ENCODE data around the gene FBXO42.

The FBXO42 gene

DNA sequence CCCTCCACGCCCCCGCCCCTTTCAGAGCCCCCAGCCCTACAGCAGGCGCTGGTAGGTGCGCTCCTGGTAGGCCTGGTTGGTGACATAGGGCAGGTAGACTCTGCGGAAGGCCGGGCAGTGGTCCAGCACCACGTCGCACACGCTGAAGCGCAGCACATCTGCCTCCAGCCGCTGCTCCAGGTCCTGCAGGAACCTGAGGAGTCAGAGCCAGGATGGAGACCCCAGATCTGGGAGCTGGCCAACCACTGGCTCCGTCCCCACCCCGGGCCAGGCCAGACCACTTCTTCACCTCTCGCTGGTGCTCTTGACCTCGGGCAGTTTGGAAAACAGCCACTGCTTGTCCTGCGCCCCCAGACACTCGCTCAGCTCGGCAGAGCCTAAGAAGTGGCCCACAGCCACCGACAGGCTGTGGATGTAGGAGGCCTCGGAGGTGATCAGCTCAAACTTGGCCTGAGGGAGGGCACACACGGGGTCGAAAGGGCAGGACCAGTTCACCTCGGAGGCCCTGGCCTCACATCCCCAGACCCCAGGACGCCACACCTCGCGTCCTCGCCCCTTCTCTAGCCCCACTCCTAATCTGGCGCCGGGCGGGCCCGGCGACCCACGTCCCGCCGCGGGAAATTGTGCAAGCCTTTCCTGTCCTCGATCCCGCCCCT, 146.3 kb downstream of the FBXO42 start:
- Histone ChIP-seq H3K36me3 (ENCODE audit: insufficient read depth, low read length) (peaks cover 35% of the 10 kb centered on the region), H3K4me1 (ENCODE audit: insufficient read depth, low read length) (no peaks in the 10 kb centered on the region), H3K4me3 (ENCODE audit: low read length) (peak overlapping the region; percentile 62), H3K9me3 (ENCODE audit: insufficient read depth, low read depth, low read length) (no peaks in the 10 kb centered on the region), H3K27me3 (ENCODE audit: insufficient read depth, low read length) (no peaks in the 10 kb centered on the region), H3K27ac (ENCODE audit: low read depth, low read length) (no peak overlapping the region), H3K9ac (ENCODE audit: low read depth, low read length) (peak overlapping the region; percentile 71)
- 41% methylated on average over 38 of the region's 38 CpGs for WGBS

DNA sequence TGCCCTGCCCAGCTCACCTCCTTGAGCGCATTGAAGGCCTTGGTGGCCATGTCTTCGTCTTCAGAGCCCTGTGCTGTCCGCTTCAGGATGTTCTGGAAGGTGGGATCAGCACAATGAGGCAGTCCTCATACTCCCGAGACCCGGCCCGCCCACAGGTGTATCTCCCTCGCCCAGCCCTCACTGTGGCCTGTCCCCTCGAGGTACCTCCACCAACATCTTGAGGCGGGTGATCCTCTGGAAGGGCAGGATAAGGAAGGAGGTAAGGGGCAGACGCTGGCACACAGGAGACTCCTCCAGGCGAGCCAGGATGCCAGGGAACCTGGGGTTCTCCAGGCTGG, 147.0 kb downstream of the FBXO42 start:
- Histone ChIP-seq H3K27me3 (ENCODE audit: insufficient read depth, low read length) (no peaks in the 10 kb centered on the region), H3K9ac (ENCODE audit: low read depth, low read length) (no peak overlapping the region), H3K27ac (ENCODE audit: low read depth, low read length) (no peak overlapping the region), H3K4me1 (ENCODE audit: insufficient read depth, low read length) (no peaks in the 10 kb centered on the region), H3K9me3 (ENCODE audit: insufficient read depth, low read depth, low read length) (no peaks in the 10 kb centered on the region), H3K4me3 (ENCODE audit: low read length) (no peak overlapping the region), H3K36me3 (ENCODE audit: insufficient read depth, low read length) (peaks cover 35% of the 10 kb centered on the region)
- 86% methylated on average over 11 of the region's 11 CpGs for WGBS

DNA sequence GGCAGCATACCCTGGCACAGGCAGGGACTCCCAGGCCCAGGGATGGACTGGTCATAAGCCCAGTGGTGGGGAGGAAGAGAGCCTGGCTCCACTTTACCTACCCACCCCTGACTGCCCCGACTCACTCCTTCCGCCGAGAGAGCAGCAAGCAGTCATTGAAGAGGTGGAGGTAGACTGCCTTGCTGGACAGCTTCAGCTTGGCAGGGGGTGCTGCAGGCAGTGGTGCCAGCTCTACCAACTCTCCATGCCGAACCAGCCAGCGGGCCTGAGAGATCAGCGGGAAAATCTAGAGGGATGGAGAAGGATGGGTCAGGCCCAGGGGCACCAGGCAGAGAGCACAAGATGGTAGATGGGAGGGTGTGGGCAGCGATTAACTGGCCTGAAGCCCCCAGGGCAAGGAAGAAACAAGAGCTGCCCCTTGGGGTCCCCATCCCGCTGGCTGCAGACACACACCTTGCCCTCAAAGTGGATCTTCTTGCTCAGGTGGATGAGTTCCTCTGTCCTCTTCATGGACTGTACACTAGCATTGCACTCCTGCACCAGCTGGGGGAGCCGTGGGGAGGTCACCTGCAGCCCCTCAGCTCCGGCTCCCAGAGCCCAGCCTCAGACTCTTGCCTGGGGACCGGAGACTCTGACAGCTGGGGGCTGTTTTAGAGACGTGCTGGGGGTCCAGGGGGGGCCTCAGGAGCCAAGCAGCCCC, 147.5 kb downstream of the FBXO42 start:
- no peaks in the 10 kb centered on the region for H3K9me3 ChIP-seq (ENCODE audit: insufficient read depth, low read depth, low read length)
- no peaks in the 10 kb centered on the region for H3K27me3 ChIP-seq (ENCODE audit: insufficient read depth, low read length)
- H3K9ac ChIP-seq (ENCODE audit: low read depth, low read length), result no peak overlapping the region
- H3K36me3 ChIP-seq (ENCODE audit: insufficient read depth, low read length), result peaks cover 38% of the 10 kb centered on the region
- no peaks in the 10 kb centered on the region for H3K4me1 ChIP-seq (ENCODE audit: insufficient read depth, low read length)
- H3K27ac ChIP-seq (ENCODE audit: low read depth, low read length), result no peak overlapping the region
- no peak overlapping the region for H3K4me3 ChIP-seq (ENCODE audit: low read length)
- WGBS, result 78% methylated on average over 12 of the region's 12 CpGs

DNA sequence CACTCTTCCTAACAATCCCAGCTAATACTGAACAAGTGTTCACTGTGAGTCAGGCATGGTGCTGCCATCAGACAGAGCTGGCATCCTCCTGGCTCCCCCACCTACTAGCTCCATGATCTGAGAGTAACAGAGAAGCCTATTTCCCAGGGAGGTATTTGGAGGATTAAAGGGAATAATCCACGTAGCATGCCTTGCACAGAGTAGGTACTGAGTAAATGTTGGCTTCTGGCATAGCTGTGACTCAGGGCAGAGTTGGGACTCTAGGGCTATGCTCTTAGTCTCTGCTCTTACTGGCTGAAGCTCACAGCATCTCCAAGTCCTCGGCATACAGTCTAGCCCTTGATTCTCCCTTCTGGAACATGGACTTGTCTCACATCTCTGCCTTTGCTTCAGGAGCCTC, 148.1 kb downstream of the FBXO42 start:
- H3K27ac ChIP-seq (ENCODE audit: low read depth, low read length), result no peak overlapping the region
- WGBS, result 88% methylated on average over 2 of the region's 2 CpGs
- no peaks in the 10 kb centered on the region for H3K9me3 ChIP-seq (ENCODE audit: insufficient read depth, low read depth, low read length)
- H3K36me3 ChIP-seq (ENCODE audit: insufficient read depth, low read length), result peaks cover 38% of the 10 kb centered on the region
- no peak overlapping the region for H3K4me3 ChIP-seq (ENCODE audit: low read length)
- H3K27me3 ChIP-seq (ENCODE audit: insufficient read depth, low read length), result no peaks in the 10 kb centered on the region
- H3K9ac ChIP-seq (ENCODE audit: low read depth, low read length), result no peak overlapping the region
- no peaks in the 10 kb centered on the region for H3K4me1 ChIP-seq (ENCODE audit: insufficient read depth, low read length)

DNA sequence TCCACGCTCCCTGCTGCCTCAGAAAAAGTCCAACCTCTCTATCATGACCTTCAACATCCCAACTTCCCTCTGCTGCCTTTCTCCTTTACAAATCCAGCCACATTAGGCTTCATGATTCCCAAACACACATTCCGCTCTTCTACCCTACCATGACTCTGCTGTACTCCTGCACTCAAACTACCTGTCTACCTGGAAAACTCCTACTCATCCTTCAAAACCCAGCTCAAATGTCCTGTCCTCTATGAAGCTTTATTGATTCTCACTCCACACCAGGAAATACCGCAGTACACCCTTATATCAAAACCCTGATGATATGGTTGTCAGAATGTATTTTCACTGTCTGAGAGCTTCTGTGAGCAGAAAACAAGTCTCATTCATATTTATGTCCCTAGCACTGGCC, 148.7 kb downstream of the FBXO42 start:
- no peak overlapping the region for H3K27ac ChIP-seq (ENCODE audit: low read depth, low read length)
- H3K9me3 ChIP-seq (ENCODE audit: insufficient read depth, low read depth, low read length), result no peaks in the 10 kb centered on the region
- H3K9ac ChIP-seq (ENCODE audit: low read depth, low read length), result no peak overlapping the region
- H3K27me3 ChIP-seq (ENCODE audit: insufficient read depth, low read length), result no peaks in the 10 kb centered on the region
- WGBS, result 74% methylated on average over 3 of the region's 3 CpGs
- no peaks in the 10 kb centered on the region for H3K4me1 ChIP-seq (ENCODE audit: insufficient read depth, low read length)
- peaks cover 42% of the 10 kb centered on the region for H3K36me3 ChIP-seq (ENCODE audit: insufficient read depth, low read length)
- H3K4me3 ChIP-seq (ENCODE audit: low read length), result no peak overlapping the region

DNA sequence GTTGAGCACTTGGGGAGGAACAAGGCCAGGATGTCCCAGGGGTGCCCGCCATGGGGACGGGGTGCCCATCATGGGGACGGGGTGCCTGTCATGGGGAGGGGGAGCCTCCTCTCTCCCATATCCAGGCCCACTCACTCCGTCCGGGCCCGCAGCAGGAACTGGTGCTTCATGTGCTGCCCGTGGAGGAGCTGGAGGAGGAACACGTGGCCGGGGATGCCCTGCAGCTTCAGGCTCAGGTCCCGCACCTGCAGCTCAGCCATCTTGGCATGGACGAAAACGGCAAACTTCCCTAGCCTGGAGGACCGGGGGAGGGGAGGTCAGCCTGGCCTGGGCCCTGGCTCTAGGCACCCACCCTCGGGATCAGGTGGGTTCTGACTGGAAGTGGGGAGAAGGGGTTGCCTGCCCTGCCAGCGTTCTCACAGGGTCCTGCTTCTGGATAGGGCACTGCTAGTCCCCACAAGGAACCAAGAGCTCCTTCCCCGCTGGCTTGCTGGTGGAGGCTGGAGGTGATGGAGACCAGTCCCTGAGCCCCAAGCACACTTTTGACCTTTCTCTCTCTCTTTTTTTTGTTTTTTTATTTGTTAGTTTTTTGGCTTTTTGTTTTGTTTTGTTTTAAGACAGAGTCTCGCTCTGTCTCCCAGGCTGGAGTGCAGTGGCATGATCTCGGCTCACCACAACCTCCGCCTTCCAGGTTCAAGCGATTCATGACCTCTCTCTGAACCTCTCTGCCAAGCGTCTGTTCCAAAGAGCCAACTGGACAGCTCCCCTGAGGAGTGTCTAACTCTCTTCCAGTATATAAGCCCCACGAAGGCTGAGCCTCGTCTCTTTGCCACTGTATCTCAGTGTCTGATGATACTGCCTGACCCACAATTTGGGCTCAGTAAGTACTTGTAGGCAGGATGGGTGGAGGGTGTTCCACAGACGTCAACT, 149.7 kb downstream of the FBXO42 start:
- 90% methylated on average over 24 of the region's 24 CpGs for WGBS
- no peaks in the 10 kb centered on the region for H3K9me3 ChIP-seq (ENCODE audit: insufficient read depth, low read depth, low read length)
- H3K4me1 ChIP-seq (ENCODE audit: insufficient read depth, low read length), result no peaks in the 10 kb centered on the region
- H3K27me3 ChIP-seq (ENCODE audit: insufficient read depth, low read length), result no peaks in the 10 kb centered on the region
- peaks cover 51% of the 10 kb centered on the region for H3K36me3 ChIP-seq (ENCODE audit: insufficient read depth, low read length)
- no peak overlapping the region for H3K9ac ChIP-seq (ENCODE audit: low read depth, low read length)
- H3K27ac ChIP-seq (ENCODE audit: low read depth, low read length), result no peak overlapping the region
- H3K4me3 ChIP-seq (ENCODE audit: low read length), result no peak overlapping the region

DNA sequence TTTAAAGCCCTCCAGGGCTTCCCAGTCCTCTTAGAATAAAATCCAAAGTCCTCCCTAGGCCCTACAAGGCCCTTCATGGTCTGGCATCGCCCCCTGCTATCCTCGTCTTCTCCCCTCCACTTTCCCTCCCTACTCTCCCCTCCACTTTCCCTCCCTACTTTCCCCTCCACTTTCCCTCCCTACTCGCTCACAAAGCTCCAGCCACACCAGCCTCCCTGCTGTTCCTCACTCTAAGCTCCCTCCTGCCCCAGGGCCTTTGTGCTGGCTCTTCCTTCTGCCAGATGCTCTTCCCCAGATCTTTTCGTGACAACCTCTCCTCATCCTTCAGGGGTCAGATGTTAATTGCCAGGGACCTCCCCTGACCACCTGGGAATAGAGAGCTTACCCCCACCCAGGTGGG, 152.6 kb downstream of the FBXO42 start:
- H3K9ac ChIP-seq (ENCODE audit: low read depth, low read length), result no peak overlapping the region
- no peak overlapping the region for H3K27ac ChIP-seq (ENCODE audit: low read depth, low read length)
- no peak overlapping the region for H3K4me3 ChIP-seq (ENCODE audit: low read length)
- H3K4me1 ChIP-seq (ENCODE audit: insufficient read depth, low read length), result no peaks in the 10 kb centered on the region
- 70% methylated on average over 4 of the region's 4 CpGs for WGBS
- no peaks in the 10 kb centered on the region for H3K27me3 ChIP-seq (ENCODE audit: insufficient read depth, low read length)
- H3K9me3 ChIP-seq (ENCODE audit: insufficient read depth, low read depth, low read length), result no peaks in the 10 kb centered on the region
- H3K36me3 ChIP-seq (ENCODE audit: insufficient read depth, low read length), result peaks cover 52% of the 10 kb centered on the region

DNA sequence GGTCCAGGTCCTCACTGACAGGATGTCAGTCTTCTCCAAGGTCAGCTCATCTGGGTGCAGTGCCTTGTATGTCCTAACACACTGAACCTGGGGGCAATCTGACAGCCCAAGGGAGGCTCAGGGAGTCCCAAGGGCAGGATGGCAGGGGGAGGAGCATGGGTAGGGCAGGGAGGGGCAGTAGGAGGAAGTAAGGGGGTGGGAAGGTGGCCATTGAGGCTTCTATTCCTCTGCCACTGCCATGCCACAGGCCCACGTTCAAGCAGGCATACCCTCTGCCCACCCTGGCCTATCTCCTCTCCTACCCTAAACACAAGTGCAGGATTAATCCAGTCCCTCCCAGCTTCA, 153.2 kb downstream of the FBXO42 start:
- Histone ChIP-seq H3K9me3 (ENCODE audit: insufficient read depth, low read depth, low read length) (no peaks in the 10 kb centered on the region), H3K4me1 (ENCODE audit: insufficient read depth, low read length) (no peaks in the 10 kb centered on the region), H3K9ac (ENCODE audit: low read depth, low read length) (no peak overlapping the region), H3K27me3 (ENCODE audit: insufficient read depth, low read length) (no peaks in the 10 kb centered on the region), H3K4me3 (ENCODE audit: low read length) (no peak overlapping the region), H3K27ac (ENCODE audit: low read depth, low read length) (no peak overlapping the region), H3K36me3 (ENCODE audit: insufficient read depth, low read length) (peaks cover 46% of the 10 kb centered on the region)
- WGBS, result 89% methylated on average over 1 of the region's 1 CpG

DNA sequence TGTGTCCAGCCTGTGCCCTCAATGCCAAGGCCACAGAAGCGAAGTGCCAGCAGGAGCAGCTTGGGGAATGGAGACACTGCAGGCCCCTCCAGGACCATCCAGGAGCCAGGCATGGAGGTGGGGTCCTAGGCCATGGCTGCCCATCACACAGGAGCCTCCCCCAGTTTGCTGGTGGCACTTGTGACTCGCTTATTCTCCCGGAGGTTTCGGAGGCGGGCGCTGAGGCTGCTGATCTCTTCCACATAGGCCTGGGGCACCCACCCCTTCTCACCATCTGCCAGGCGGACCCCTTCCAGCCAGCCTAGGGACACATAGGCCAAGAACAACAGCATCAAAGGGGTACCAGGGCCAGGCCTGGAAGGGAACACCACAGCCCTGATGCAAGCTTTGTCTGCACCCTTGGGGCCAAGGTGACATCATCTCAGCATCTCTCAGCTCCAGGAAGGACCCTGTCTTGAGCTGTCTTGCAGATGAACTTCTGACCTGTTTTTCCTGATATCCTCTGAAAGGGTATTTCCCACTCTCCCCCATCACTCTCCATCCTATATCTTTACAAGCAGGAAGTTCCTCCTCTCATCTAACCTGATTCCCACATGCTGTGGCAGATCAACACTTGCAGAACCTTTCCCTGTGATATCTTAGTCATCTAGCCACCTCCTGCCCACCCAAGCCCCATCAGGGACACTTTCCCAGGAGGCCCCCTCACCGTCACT, 153.7 kb downstream of the FBXO42 start:
- Histone ChIP-seq H3K4me1 (ENCODE audit: insufficient read depth, low read length) (no peaks in the 10 kb centered on the region), H3K9me3 (ENCODE audit: insufficient read depth, low read depth, low read length) (no peaks in the 10 kb centered on the region), H3K4me3 (ENCODE audit: low read length) (no peak overlapping the region), H3K27ac (ENCODE audit: low read depth, low read length) (no peak overlapping the region), H3K36me3 (ENCODE audit: insufficient read depth, low read length) (peaks cover 41% of the 10 kb centered on the region), H3K27me3 (ENCODE audit: insufficient read depth, low read length) (no peaks in the 10 kb centered on the region), H3K9ac (ENCODE audit: low read depth, low read length) (no peak overlapping the region)
- WGBS, result 93% methylated on average over 8 of the region's 8 CpGs

DNA sequence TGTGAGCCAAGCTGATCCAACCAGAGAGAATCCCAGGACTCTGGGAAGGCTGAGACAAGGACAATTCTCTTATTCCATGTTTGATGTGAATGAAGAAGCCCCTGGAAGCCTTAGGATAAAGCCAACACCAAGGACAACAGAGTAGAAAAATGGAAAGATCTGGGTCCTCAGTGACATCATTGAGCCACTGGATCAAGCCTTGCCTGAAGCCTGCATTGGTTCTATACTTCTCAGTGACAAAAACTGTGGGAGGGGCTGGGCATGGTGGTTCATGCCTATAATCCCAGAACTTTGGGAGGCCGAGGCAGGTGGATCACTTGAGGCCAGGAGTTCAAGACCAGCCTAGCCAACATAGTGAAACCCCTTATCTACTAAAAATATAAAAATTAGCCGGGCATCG, 155.4 kb downstream of the FBXO42 start:
- H3K27me3 ChIP-seq (ENCODE audit: insufficient read depth, low read length), result no peaks in the 10 kb centered on the region
- peaks cover 24% of the 10 kb centered on the region for H3K36me3 ChIP-seq (ENCODE audit: insufficient read depth, low read length)
- H3K4me3 ChIP-seq (ENCODE audit: low read length), result no peak overlapping the region
- H3K27ac ChIP-seq (ENCODE audit: low read depth, low read length), result no peak overlapping the region
- 88% methylated on average over 3 of the region's 3 CpGs for WGBS
- H3K4me1 ChIP-seq (ENCODE audit: insufficient read depth, low read length), result no peaks in the 10 kb centered on the region
- H3K9ac ChIP-seq (ENCODE audit: low read depth, low read length), result no peak overlapping the region
- no peaks in the 10 kb centered on the region for H3K9me3 ChIP-seq (ENCODE audit: insufficient read depth, low read depth, low read length)
